Peyer's patch (tissue), 4 donors: ENCODE measurements around the gene MATR3.

ENCODE experiments used
- CTCF ChIP-seq, 6 experiments: fragments of 450-650 bp in 4 of 6; fragments of 200-600 bp in 2 of 6; sonication (generic) in 1 of 6; IDR thresholded peaks; one replicate each; pipeline ENCODE4 v1.5.1; 2017 to 2019; ENCODE audit warnings: antibody characterized with exemption in 6 of 6, mild to moderate bottlenecking in 3 of 6, moderate library complexity in 1 of 6
- POLR2A ChIP-seq, 2 donors: fragments of 450-650 bp; IDR thresholded peaks; one replicate each; pipeline ENCODE4 v1.5.1; 2017; ENCODE audit warnings: antibody characterized with exemption in 2 of 2, mild to moderate bottlenecking in 2 of 2, moderate library complexity in 2 of 2

- no peak for TF ChIP-seq CTCF (IDR thresholded peaks at IDR 0.05)
- no peak for TF ChIP-seq POLR2A (IDR thresholded peaks at IDR 0.05)
Measured at GRCh38 chr5:139342423-139342723, 48.8 kb downstream of the MATR3 start.
